Suppressor macrophage (primary cell): Measurements from ENCODE around the gene RHOT2.

Experiments used
- DNase-seq, 4 experiments: peaks; one replicate each; pipeline ENCODE4 v3.0.0-alpha.2; 2020 to 2022

The RHOT2 gene

GRCh38 chr16:647173-647902 is 20.6 kb upstream of the RHOT2 start:
- DNase-seq, result peak in 1 of 4 experiments; percentile 18

- peak; percentile 31 to 71 (median 57) for DNase-seq
These were observed 19.7 kb upstream of the RHOT2 start for GRCh38 chr16:648071-648780.

GRCh38 chr16:648781-649589 is 18.9 kb upstream of the RHOT2 start, which contains the start of gene WDR90:
Gene WDR90 (plus strand): TSS chr16:649365. CDS start chr16:649417, 52 bp downstream.
- peak; percentile 96 to 98 (median 97) for DNase-seq

DNA sequence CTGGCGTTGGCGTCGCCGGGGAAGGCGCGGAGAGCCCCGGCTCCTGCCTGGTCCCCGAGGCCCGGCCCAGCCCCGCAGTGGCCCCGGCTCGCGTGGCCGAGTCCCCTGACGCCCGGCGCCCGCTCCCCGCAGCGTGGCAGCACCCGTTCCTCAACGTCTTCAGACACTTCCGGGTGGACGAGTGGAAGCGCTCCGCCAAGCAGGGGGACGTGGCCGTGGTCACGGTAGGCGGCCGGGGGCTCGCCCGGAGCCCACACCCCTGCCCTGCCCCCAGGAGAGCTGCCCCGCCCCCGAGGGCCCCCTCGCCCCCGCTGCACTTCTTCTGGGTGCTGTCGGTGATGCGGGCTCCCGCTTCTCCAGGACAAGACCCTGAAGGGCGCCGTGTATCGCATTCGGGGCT is 18.3 kb upstream of the RHOT2 start:
- DNase-seq, result peak; percentile 11 to 58 (median 34)

GRCh38 chr16:651844-652243 is 16.1 kb upstream of the RHOT2 start:
- DNase-seq, result no peak

DNA sequence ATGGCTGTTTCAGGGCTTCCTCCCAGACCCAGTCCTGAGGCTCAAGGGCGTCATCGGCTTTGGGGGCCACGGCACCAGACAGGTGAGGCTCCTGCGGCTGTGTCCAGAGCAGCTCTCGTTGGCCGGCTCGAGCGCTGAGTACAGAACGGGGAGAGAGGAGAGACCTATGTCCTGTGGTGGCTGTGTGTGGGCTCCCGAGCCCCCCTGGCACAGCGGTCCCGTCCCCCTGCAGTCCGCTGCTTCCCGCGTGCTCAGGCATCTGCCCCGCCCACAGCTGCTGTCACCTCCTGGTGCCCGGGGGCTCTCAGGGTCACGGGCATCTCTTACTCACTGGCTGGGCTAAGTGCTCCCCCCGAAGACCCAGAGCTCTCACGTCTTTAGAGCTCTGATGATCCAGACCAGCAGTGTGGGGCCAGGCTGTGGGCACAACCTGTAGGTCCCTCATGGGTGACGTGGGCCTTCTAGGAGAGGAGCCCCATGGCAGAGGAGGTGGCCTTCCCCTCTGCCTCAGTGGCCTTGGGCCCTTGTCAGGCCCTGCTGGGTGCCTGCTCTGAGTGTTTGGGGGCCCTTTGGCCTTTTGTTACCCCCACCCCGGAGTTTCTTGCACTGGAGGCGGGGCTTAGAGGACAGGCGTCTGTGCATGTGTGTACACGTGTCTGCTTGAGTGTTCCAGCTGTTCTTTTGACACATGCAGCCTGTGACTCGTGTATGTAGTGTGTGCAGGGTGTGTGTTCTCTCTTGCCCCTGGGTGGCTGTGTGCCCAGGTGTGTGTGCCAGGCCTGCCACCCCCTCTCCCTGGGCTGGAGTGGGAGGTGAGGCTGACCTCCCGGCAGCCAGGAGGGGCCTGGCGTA is 15.3 kb upstream of the RHOT2 start:
- DNase-seq, result no peak

DNA sequence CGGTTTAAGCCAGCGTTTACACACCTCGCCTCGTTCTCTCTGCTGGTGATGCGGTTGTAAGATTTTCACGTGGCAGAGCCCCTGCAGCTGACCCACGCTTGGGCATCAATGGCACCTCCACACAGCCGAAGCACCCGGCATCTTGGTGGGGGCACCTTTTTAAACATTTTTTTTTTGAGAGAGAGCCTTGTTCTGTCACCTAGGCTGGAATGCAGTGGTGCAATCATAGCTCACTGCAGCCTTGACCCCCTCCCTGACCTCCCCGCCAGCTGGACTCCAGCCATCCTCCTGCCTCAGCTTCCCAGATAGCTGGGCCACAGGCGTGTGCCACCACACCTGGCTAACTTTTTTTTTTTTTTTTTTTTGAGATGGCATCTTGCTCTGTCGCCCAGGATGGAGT is 13.9 kb upstream of the RHOT2 start:
- DNase-seq, result no peak

DNA sequence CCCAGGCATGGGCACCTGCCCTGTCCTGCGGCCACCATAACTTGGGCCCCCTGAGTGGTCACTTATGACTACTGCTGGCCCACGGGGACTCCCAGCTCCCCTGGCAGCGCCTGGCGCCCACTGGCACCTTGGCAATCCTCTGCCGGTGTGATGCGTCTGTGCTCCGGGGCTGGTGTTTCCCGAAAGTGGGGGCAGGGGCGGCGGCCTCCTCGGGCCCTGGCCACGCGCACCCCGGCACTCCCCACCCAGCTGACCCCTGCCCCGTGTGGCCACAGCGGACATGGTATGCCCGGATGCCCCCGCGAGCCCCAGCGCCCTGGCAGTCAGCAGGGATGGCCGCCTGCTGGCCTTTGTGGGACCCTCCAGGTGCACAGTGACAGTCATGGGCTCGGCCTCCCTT is 10.4 kb upstream of the RHOT2 start:
- no peak for DNase-seq

- DNase-seq, result no peak
These were observed 9.0 kb upstream of the RHOT2 start for GRCh38 chr16:658679-659571.

DNA sequence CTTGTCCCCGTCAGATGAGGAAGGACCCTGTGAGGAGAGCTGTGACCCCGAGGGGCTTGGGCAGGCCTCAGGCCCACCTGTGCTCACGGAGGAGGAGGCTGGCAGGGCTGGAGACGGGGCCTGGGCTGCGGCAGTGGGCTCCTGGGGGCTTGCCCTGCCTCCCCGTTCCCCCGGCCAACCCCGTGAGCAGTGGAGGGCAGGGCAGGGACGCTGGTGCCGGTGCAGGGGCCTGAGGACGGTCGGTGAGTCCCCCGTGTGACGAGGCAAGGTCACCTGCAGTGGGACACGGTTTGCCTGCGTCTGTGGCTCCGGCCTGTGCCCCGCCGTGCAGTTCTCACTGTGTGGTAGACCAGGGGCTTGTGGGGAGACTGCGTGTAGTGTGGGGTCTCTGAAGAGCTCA is 8.3 kb upstream of the RHOT2 start:
- no peak for DNase-seq

DNA sequence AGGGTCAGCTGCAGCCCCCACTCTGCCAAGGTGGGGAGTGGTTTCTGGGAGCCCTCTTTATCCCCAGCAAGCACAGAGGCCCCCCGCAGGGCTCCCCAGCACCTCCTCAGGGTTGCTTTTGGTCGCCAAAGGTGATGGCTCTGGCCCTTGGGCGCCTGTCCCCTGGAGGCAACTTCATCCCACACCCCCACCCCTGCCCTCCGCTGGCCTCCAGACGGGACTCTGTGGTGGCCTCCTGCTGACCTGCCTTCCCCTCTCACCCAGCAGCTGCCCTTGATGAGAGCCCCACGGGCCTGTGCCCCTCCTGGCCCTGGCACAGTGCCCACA is 7.8 kb upstream of the RHOT2 start:
- DNase-seq, result no peak

DNA sequence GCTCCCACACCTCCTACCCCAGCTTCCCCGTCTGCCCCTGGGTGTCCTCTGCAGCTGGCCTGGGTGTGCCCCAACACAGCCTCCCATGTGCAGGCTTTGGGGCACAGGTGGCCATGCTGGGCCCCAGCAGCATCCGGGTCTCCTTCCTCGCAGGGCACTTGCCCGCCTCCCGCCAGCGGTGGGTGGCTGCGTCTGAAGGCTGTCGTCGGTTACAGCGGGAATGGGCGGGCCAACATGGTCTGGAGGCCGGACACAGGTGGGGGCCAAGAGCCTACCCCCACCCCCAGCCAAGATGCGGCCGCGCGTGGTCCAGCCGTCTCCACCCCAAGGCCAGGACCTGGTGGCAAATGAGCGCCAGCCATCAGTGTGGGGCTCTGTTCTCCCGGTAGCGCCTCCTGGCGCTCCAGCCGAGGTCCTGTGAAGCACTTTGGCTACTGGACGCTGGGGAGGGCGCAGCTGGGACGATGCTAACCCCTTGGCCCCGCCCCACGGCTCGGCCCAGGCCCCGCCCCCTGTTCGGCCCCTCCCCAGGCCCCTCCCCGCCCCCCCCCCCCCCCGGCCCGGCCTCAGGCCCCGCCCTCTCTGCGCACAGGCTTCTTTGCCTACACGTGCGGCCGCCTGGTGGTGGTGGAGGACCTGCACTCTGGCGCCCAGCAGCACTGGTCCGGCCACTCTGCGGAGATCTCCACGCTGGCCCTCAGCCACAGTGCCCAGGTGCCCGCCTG is 7.3 kb upstream of the RHOT2 start:
- peak; percentile 92 to 97 (median 96) for DNase-seq

- no peak for DNase-seq
These were observed 6.6 kb upstream of the RHOT2 start for GRCh38 chr16:661184-661821.

- no peak for DNase-seq
These were observed 5.8 kb upstream of the RHOT2 start for GRCh38 chr16:662095-662494.

- no peak for DNase-seq
These were observed 5.3 kb upstream of the RHOT2 start for GRCh38 chr16:662597-662996.

DNA sequence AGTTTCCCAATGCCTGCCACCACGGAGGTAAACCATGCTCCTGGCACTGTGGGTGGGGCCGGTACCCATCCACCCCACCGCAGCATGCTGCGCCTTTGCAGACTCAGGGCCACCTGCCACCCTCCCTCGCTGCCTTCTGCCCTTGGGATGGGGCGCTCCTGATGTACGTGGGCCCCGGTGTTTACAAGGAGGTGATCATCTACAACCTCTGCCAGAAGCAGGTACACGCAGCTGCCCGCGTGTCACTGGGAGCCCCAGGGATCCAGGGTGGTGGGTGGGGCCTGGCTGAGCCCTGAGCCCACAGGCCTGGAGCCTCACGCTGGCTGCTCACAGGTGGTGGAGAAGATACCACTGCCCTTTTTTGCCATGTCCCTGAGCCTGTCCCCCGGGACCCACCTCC is 1.4 kb upstream of the RHOT2 start:
- DNase-seq, result no peak

DNA sequence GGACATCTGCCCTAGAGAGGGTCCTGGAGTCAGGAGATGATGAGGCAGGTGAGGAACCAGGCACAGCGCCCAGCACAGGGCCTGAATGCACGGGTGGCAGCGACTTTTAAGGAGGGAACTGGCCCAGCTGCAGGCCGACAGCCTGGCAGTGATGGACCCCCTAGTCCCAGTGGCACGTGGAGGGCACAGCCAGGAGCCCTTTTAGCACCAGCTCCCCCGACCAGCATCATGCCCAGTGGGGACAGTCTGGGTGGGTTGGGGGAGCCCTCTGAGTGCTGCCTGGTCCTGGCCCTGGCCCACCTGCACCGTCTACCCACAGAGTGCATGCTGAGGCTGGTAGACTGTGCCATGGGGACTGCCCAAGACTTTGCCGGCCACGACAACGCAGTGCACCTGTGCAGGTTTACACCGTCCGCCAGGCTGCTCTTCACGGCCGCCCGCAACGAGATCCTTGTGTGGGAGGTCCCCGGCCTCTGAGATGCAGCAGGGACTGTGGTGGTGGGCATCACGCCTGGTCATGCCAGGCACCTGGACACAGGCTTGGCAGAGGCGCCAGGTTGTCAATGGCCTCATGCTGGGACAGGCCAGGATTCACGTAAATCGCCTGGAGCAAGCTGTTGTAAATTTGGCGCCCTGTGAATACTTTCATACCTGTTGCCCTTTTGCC is 686 bp upstream of the RHOT2 start:
- DNase-seq, result no peak

DNA sequence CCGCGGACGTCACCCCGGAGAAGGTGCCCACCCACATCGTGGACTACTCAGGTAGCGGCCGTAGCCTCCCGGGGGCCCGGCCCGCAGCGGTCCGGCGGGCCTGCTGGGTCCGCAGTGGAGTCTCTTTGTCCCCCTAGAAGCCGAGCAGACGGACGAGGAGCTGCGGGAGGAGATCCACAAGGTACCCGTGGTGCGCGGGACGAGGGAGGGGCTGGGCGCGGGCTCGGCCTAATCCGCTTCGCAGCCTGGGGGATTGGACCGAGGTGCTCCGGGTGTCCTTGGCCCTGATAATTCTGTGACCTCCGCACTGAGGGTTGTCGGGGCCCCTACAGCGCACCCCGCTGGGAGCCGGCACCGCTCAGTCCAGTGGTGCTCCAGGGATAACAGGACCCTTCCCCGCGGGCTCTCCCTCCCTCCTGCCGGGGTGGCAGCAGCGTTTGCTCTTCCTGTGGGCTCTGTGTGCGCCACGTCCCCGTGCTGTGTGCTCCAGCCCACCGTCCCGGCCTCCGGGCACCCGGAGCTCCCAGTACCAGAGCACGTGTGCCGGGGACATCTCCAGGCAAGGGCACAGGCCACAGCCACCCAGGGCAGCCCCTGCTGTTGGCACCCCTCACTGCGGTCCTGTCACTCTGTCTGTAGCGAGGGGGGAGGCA is 713 bp downstream of the RHOT2 start:
- DNase-seq, result peak in 3 of 4 experiments; percentile 7 to 41 (median 19)

- DNase-seq, result no peak
These were observed 1.7 kb downstream of the RHOT2 start for GRCh38 chr16:669666-670065.
